HCT116 (cell line): ENCODE results near the gene RCBTB1. TPM values are rescaled to one million over a fixed set of nuclear protein-coding genes. Genes with fewer than 3 reads are reported as not detected.

Experiments used
- ATAC-seq: fragments of 200-7000 bp; cut with Tn5 transposase; 2 replicates; pipeline ENCODE4 v1.9.1; 2020; ENCODE audit warnings: mild to moderate bottlenecking, moderate library complexity
- BruUV-seq: library from RNA; stranded (reverse); fragments of 400-500 nt; replicated peaks from 2 replicates; lab custom pipeline; 2021; lab: Mats Ljungman, UMichigan
- CTCF ChIA-PET: fragments of 300-600 bp; sonication (Branson Sonifier 250); formaldehyde crosslinking; loops from one replicate; lab custom pipeline; 2021; ENCODE audit warnings: antibody characterized with exemption; lab: Charles Lee
- POLR2A ChIA-PET: fragments of 300-600, 350-600 bp; sonication (Branson Sonifier 250); formaldehyde crosslinking; loops from one replicate; lab custom pipeline; 2021; ENCODE audit warnings: antibody characterized with exemption; lab: Charles Lee
- RAD21 ChIA-PET, 2 experiments: fragments of 300-600 bp; sonication (Branson Sonifier 250); formaldehyde crosslinking; loops; one replicate each; lab custom pipeline; 2023; ENCODE audit warnings: low total read pairs in 2 of 2; ENCODE audit not compliant: uncharacterized antibody in 2 of 2, unreplicated experiment in 2 of 2, low non-redundant PET in 1 of 2; lab: Charles Lee
- DNase-seq: peaks from one replicate; pipeline ENCODE4 v3.0.0-alpha.2; 2010; ENCODE audit warnings: low read depth, low spot score
- H2AFZ ChIP-seq: fragments of 200-600 bp; shearing (Covaris generic), sonication (generic); 2 replicates; pipeline ENCODE4 v1.6.1; 2017; ENCODE audit warnings: low read depth, mixed run types, mixed read lengths, antibody characterized with exemption, low read length; ENCODE audit not compliant: poor library complexity, severe bottlenecking
- H3K27ac ChIP-seq: 2 replicates; pipeline ENCODE4 v1.5.1; 2012; ENCODE audit warnings: low read depth, low read length
- H3K27me3 ChIP-seq: fragments of 200-600 bp; sonication (generic); 2 replicates; pipeline ENCODE4 v1.6.1; 2016; ENCODE audit warnings: mixed run types, low read length, mixed read lengths; ENCODE audit not compliant: insufficient read depth
- H3K36me3 ChIP-seq, 2 experiments: fragments of 200-500 bp in 1 of 2; fragments of 200-600 bp in 1 of 2; sonication (Bioruptor generic) in 1 of 2; sonication (generic) in 1 of 2; 2 replicates each; pipeline versions ENCODE4 v1.5.1 to v1.6.1; 2014 to 2016; ENCODE audit warnings: low read length in 2 of 2, inconsistent platforms in 1 of 2, mixed read lengths in 1 of 2, mixed run types in 1 of 2; ENCODE audit not compliant: insufficient read depth in 2 of 2, control insufficient read depth in 1 of 2
- H3K4me1 ChIP-seq, 2 experiments: fragments of 200-600 bp in 1 of 2; sonication (generic) in 1 of 2; 2 replicates each; pipeline versions ENCODE4 v1.5.1 to v1.6.1; 2012 to 2017; ENCODE audit warnings: low read length in 2 of 2, inconsistent platforms in 1 of 2, mild to moderate bottlenecking in 1 of 2, mixed read lengths in 1 of 2, mixed run types in 1 of 2, moderate library complexity in 1 of 2; ENCODE audit not compliant: insufficient read depth in 2 of 2, control insufficient read depth in 1 of 2
- H3K4me2 ChIP-seq: fragments of 200-600 bp; sonication (generic); 2 replicates; pipeline ENCODE4 v1.6.1; 2017; ENCODE audit warnings: mixed run types, low read length, mixed read lengths
- H3K4me3 ChIP-seq, 2 experiments: fragments of 200-600 bp in 1 of 2; sonication (generic) in 1 of 2; replicated peaks in 1 of 2; 2 replicates each; pipeline ENCODE4 v1.5.1; 2011 to 2016; ENCODE audit warnings: low read length in 2 of 2, control low read depth in 1 of 2, low read depth in 1 of 2, mild to moderate bottlenecking in 1 of 2, mixed read lengths in 1 of 2, mixed run types in 1 of 2
- H3K79me2 ChIP-seq: fragments of 200-600 bp; sonication (generic); 2 replicates; pipeline ENCODE4 v1.6.1; 2017; ENCODE audit warnings: mild to moderate bottlenecking, mixed run types, low read length, moderate library complexity, mixed read lengths; ENCODE audit not compliant: insufficient read depth
- H3K9ac ChIP-seq: fragments of 200-600 bp; sonication (generic); 2 replicates; pipeline ENCODE4 v1.6.1; 2016; ENCODE audit warnings: low read length, mixed read lengths
- H3K9me2 ChIP-seq: fragments of 200-600 bp; sonication (generic), shearing (Covaris generic); 2 replicates; pipeline ENCODE4 v1.6.1; 2017; ENCODE audit warnings: mixed run types, mild to moderate bottlenecking, moderate library complexity; ENCODE audit not compliant: insufficient read depth
- H3K9me3 ChIP-seq, 2 experiments: fragments of 200-500 bp in 1 of 2; fragments of 200-600 bp in 1 of 2; sonication (Bioruptor generic) in 1 of 2; sonication (generic) in 1 of 2; 2 replicates each; pipeline ENCODE4 v1.6.1; 2014 to 2017; ENCODE audit warnings: low read length in 2 of 2, mixed read lengths in 2 of 2, inconsistent platforms in 1 of 2, low read depth in 1 of 2, mild to moderate bottlenecking in 1 of 2, mixed run types in 1 of 2, moderate library complexity in 1 of 2; ENCODE audit not compliant: control insufficient read depth in 1 of 2, insufficient read depth in 1 of 2
- H4K20me1 ChIP-seq: fragments of 200-600 bp; sonication (generic), shearing (Covaris generic); 2 replicates; pipeline ENCODE4 v1.6.1; 2017; ENCODE audit warnings: mixed run types, mild to moderate bottlenecking, moderate library complexity; ENCODE audit not compliant: insufficient read depth
- CTCF ChIP-seq, 3 experiments: fragments of 200-600 bp in 1 of 3; sonication (generic) in 1 of 3; IDR thresholded peaks in 2 of 3; conservative IDR thresholded peaks in 1 of 3; 2 replicates each; pipeline ENCODE4 v1.5.1; 2012 to 2017; ENCODE audit warnings: low read depth in 2 of 3, low read length in 2 of 3, antibody characterized with exemption in 1 of 3, borderline replicate concordance in 1 of 3, control low read depth in 1 of 3, mild to moderate bottlenecking in 1 of 3, mixed read lengths in 1 of 3, mixed run types in 1 of 3, moderate library complexity in 1 of 3; ENCODE audit not compliant: insufficient read depth in 1 of 3
- ELF1 ChIP-seq: IDR thresholded peaks from 2 replicates; pipeline ENCODE4 v1.6.1; 2012; ENCODE audit warnings: low read depth, borderline replicate concordance
- EZH2 ChIP-seq: fragments of 200-600 bp; sonication (generic); IDR thresholded peaks from 2 replicates; pipeline ENCODE4 v1.6.1; 2017; ENCODE audit warnings: antibody characterized with exemption, mixed run types
- FOSL1 ChIP-seq: IDR thresholded peaks from 2 replicates; pipeline ENCODE4 v1.6.1; 2012; ENCODE audit warnings: low read depth
- JUND ChIP-seq: IDR thresholded peaks from 2 replicates; pipeline ENCODE4 v1.6.1; 2012
- POLR2A ChIP-seq: IDR thresholded peaks from 2 replicates; pipeline ENCODE4 v1.7.0; 2011; ENCODE audit warnings: borderline replicate concordance; ENCODE audit not compliant: insufficient read depth, insufficient read length; ENCODE audit errors: extremely low read depth
- SIN3A ChIP-seq: IDR thresholded peaks from 2 replicates; pipeline ENCODE4 v1.6.1; 2012; ENCODE audit warnings: low read depth
- ZNF274 ChIP-seq: fragments of 200-500 bp; sonication (Bioruptor generic); IDR thresholded peaks from 2 replicates; pipeline ENCODE4 v1.6.1; 2014; ENCODE audit warnings: mild to moderate bottlenecking, low read depth, low read length, inconsistent platforms
- intact Hi-C: fragments of 100-400 bp; cut with micrococcal nuclease; formaldehyde crosslinking; loops from 2 replicates; pipeline ENCODE4 v1.10.0; 2022
- total RNA-seq: library from RNA; stranded (reverse); gene quantifications from one replicate; pipeline ENCODE4 v1.2.1, GENCODE V29; 2021; ENCODE audit not compliant: unreplicated experiment

Gene RCBTB1
- total RNA-seq, 1 experiment from 2014 or later, result 22.2 TPM

GRCh38 chr13:49559006-49559405, 26.4 kb downstream of the RCBTB1 start:
- H3K9ac ChIP-seq, result no peak overlapping the region
- H3K27ac ChIP-seq, result no peak overlapping the region
- TF ChIP-seq POLR2A, result no peak
- no peak for TF ChIP-seq JUND
- no peak for TF ChIP-seq ZNF274
- no peak for TF ChIP-seq SIN3A
- TF ChIP-seq, all 23 proteins: peak for 0
- intact Hi-C loops, result no loop called here
- BruUV-seq, result TSS peak; percentile 32
- Histone ChIP-seq H3K4me2 (no peak overlapping the region), H3K79me2 (no peaks in the 10 kb centered on the region), H4K20me1 (no peaks in the 10 kb centered on the region), H3K4me3 (no peak overlapping the region), H3K9me2 (no peaks in the 10 kb centered on the region), H3K36me3 (peaks cover 4 to 8% of the 10 kb centered on the region in 2 experiments; a peak in 3 of 4 replicates), H3K27me3 (no peaks in the 10 kb centered on the region), H3K4me1 (no peaks in the 10 kb centered on the region), H3K9me3 (no peaks in the 10 kb centered on the region), H2AFZ (no peak overlapping the region)
- CTCF ChIA-PET, result no interaction called here
- ATAC-seq (no peak), DNase-seq (no peak)
- POLR2A ChIA-PET, result no interaction called here
- RAD21 ChIA-PET, result interaction anchor here in 1 of 2 experiments (0.7 kb wide), 1 partner anchor 84 kb away, joined by 3 read pairs; no protein-coding TSS in a partner anchor

GRCh38 chr13:49554387-49554786, 31.0 kb downstream of the RCBTB1 start:
- ATAC-seq (no peak), DNase-seq (no peak)
- RAD21 ChIA-PET, result no interaction called here
- H2AFZ ChIP-seq, result no peak overlapping the region
- no peak overlapping the region for H3K9ac ChIP-seq
- H3K27me3 ChIP-seq, result no peaks in the 10 kb centered on the region
- H3K9me2 ChIP-seq, result no peaks in the 10 kb centered on the region
- H3K4me2 ChIP-seq, result no peak overlapping the region
- H3K79me2 ChIP-seq, result no peaks in the 10 kb centered on the region
- no peak overlapping the region for H3K27ac ChIP-seq
- peaks cover 4 to 6% of the 10 kb centered on the region in 2 experiments for H3K36me3 ChIP-seq
- H3K4me3 ChIP-seq, result no peak overlapping the region
- H3K4me1 ChIP-seq, result no peaks in the 10 kb centered on the region
- no peak for TF ChIP-seq ELF1
- TF ChIP-seq EZH2, result no peak
- TF ChIP-seq CTCF (IDR thresholded peaks at IDR 0.05 in 2 of 3, conservative IDR thresholded peaks at IDR 0.05 in 1 of 3; ENCODE audit: borderline replicate concordance in 1 of 3, insufficient read depth in 1 of 3, low read depth in 2 of 3, low read length in 2 of 3), result 0 out of 6 replicates have a peak, but pooled peaks of 2 of the 3 experiments have one; percentile 9 to 10
- no peak for TF ChIP-seq FOSL1
- CTCF ChIA-PET, result no interaction called here
- BruUV-seq, result no TSS peak
- POLR2A ChIA-PET, result no interaction called here
- no peaks in the 10 kb centered on the region for H3K9me3 ChIP-seq
- no peaks in the 10 kb centered on the region for H4K20me1 ChIP-seq
- intact Hi-C loops, result no loop called here
